Measurements from ENCODE around the gene OR1Q1. TPM values are rescaled to one million over a fixed set of nuclear protein-coding genes. Genes with fewer than 3 reads are reported as not detected.

OR1Q1 gene
- total RNA-seq, 1 donor from 2014 or later, result not detected

GRCh38 chr9:122606587-122606986, 8.0 kb upstream of the OR1Q1 start:
- DNase-seq (ENCODE audit: low read depth), result no peak
- TF ChIP-seq, protein P1, sequence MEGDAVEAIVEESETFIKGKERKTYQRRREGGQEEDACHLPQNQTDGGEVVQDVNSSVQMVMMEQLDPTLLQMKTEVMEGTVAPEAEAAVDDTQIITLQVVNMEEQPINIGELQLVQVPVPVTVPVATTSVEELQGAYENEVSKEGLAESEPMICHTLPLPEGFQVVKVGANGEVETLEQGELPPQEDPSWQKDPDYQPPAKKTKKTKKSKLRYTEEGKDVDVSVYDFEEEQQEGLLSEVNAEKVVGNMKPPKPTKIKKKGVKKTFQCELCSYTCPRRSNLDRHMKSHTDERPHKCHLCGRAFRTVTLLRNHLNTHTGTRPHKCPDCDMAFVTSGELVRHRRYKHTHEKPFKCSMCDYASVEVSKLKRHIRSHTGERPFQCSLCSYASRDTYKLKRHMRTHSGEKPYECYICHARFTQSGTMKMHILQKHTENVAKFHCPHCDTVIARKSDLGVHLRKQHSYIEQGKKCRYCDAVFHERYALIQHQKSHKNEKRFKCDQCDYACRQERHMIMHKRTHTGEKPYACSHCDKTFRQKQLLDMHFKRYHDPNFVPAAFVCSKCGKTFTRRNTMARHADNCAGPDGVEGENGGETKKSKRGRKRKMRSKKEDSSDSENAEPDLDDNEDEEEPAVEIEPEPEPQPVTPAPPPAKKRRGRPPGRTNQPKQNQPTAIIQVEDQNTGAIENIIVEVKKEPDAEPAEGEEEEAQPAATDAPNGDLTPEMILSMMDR (conservative IDR thresholded peaks at IDR 0.05; ENCODE audit: low read depth, low read length), result no peak
- no peak overlapping the region for H3K4me3 ChIP-seq (ENCODE audit: low read depth, low read length)

GRCh38 chr9:122609804-122610203, 4.7 kb upstream of the OR1Q1 start:
- TF ChIP-seq, protein P1 (conservative IDR thresholded peaks at IDR 0.05; ENCODE audit: low read depth, low read length), result no peak
- DNase-seq (ENCODE audit: low read depth), result no peak
- no peak overlapping the region for H3K4me3 ChIP-seq (ENCODE audit: low read depth, low read length)

GRCh38 chr9:122619996-122620395, 5.5 kb downstream of the OR1Q1 start:
- TF ChIP-seq, protein P1 (conservative IDR thresholded peaks at IDR 0.05; ENCODE audit: low read depth, low read length), result no peak
- DNase-seq (ENCODE audit: low read depth), result no peak
- H3K4me3 ChIP-seq (ENCODE audit: low read depth, low read length), result no peak overlapping the region

GRCh38 chr9:122642226-122642625, 27.7 kb downstream of the OR1Q1 start:
- DNase-seq (ENCODE audit: low read depth), result no peak
- no peak overlapping the region for H3K4me3 ChIP-seq (ENCODE audit: low read depth, low read length)
- TF ChIP-seq, protein P1 (conservative IDR thresholded peaks at IDR 0.05; ENCODE audit: low read depth, low read length), result no peak

- H3K4me3 ChIP-seq (ENCODE audit: low read depth, low read length), result no peak overlapping the region
- DNase-seq (ENCODE audit: low read depth), result no peak
- TF ChIP-seq, protein P1 (conservative IDR thresholded peaks at IDR 0.05; ENCODE audit: low read depth, low read length), result no peak
These were observed 41.8 kb downstream of the OR1Q1 start for GRCh38 chr9:122656378-122656777.

- no peak for DNase-seq (ENCODE audit: low read depth)
- TF ChIP-seq, protein P1 (conservative IDR thresholded peaks at IDR 0.05; ENCODE audit: low read depth, low read length), result no peak
- H3K4me3 ChIP-seq (ENCODE audit: low read depth, low read length), result no peak within 1 kb of the TSS
These were observed 43.0 kb downstream of the OR1Q1 start, which contains the start of gene OR1B1 for GRCh38 chr9:122657527-122657926. TSS of gene OR1B1 (minus strand) at chr9:122657627.

- no peak within 1 kb of the TSS for H3K4me3 ChIP-seq (ENCODE audit: low read depth, low read length)
- DNase-seq (ENCODE audit: low read depth), result no peak
- TF ChIP-seq, protein P1 (conservative IDR thresholded peaks at IDR 0.05; ENCODE audit: low read depth, low read length), result no peak
These were observed 46.9 kb downstream of the OR1Q1 start, which contains the start of gene OR1L1 for GRCh38 chr9:122661416-122661815. TSS of gene OR1L1 (plus strand) at chr9:122661716. CDS start at chr9:122661716, 0 bp downstream.

Measured in epithelial cell of proximal tubule (primary cell).